GM13976 (cell line): Measurements from ENCODE around the gene LRRC8C.

Experiments
- DNase-seq: peaks from one replicate; pipeline ENCODE4 v3.0.0; 2012; ENCODE audit warnings: low spot score
- CTCF ChIP-seq: IDR thresholded peaks from 2 replicates; pipeline ENCODE4 v1.5.1; 2012; ENCODE audit warnings: borderline replicate concordance, mild to moderate bottlenecking; ENCODE audit not compliant: insufficient read depth; ENCODE audit errors: extremely low read depth, missing control alignments, control extremely low read depth
- in situ Hi-C: fragments of 300-500 bp; cut with MboI; formaldehyde crosslinking; loops from one replicate; pipeline ENCODE4 v1.12.0; 2022; ENCODE audit warnings: low sequenced_read_pairs, mixed read lengths, inconsistent platforms; ENCODE audit not compliant: unreplicated experiment

The LRRC8C gene

GRCh38 chr1:89697383-89697782, 64.5 kb downstream of the LRRC8C start:
- in situ Hi-C loops, result no loop called here
- DNase-seq, result no peak
- TF ChIP-seq CTCF, result no peak

GRCh38 chr1:89698020-89698560, 65.2 kb downstream of the LRRC8C start:
- TF ChIP-seq CTCF, result no peak
- in situ Hi-C loops, result no loop called here
- no peak for DNase-seq

- no peak for DNase-seq
- TF ChIP-seq CTCF, result no peak
- in situ Hi-C loops, result no loop called here
Measured at GRCh38 chr1:89698624-89699023, 65.7 kb downstream of the LRRC8C start.

- in situ Hi-C loops, result no loop called here
- no peak for DNase-seq
- TF ChIP-seq CTCF, result no peak
Measured at GRCh38 chr1:89699451-89699986, 66.6 kb downstream of the LRRC8C start.

GRCh38 chr1:89701746-89702241, 68.9 kb downstream of the LRRC8C start:
- in situ Hi-C loops, result no loop called here
- TF ChIP-seq CTCF, result no peak
- DNase-seq, result no peak

- no peak for TF ChIP-seq CTCF
- in situ Hi-C loops, result no loop called here
- DNase-seq, result no peak
Measured at GRCh38 chr1:89702520-89703045, 69.7 kb downstream of the LRRC8C start.

- no peak for DNase-seq
- in situ Hi-C loops, result no loop called here
- TF ChIP-seq CTCF, result no peak
Measured at GRCh38 chr1:89703469-89703868, 70.5 kb downstream of the LRRC8C start.
